ENCODE data around the gene RNF13. TPM values are rescaled to one million over a fixed set of nuclear protein-coding genes. Genes with fewer than 3 reads are reported as not detected.

RNF13 gene
- total and polyA plus RNA-seq, 9 donors: 49.4 to 89.4 (median 54.1) TPM

GRCh38 chr3:149843502-149843901 lies 30.5 kb downstream of the RNF13 start:
- intact Hi-C loops (cut with DNase I): no loop called here
- TF ChIP-seq EP300 (IDR thresholded peaks at IDR 0.05): no peak
- H3K9me3 ChIP-seq: no peaks in the 10 kb centered on the region
- H3K27me3 ChIP-seq: no peaks in the 10 kb centered on the region
- no peak overlapping the region for H3K4me3 ChIP-seq
- no peaks in the 10 kb centered on the region for H3K36me3 ChIP-seq
- no peak overlapping the region for H3K27ac ChIP-seq
- no peak for DNase-seq
- H3K4me1 ChIP-seq (ENCODE audit: insufficient read depth): no peaks in the 10 kb centered on the region
- WGBS, 3 donors: 90 to 96% (median 91%) methylated on average over 2 of the region's 2 CpGs

- H3K4me1 ChIP-seq (ENCODE audit: insufficient read depth): no peaks in the 10 kb centered on the region
- intact Hi-C loops (cut with DNase I): no loop called here
- H3K4me3 ChIP-seq: no peak overlapping the region
- TF ChIP-seq CTCF (IDR thresholded peaks at IDR 0.05) (no peak), POLR2A (IDR thresholded peaks at IDR 0.05) (no peak), EP300 (IDR thresholded peaks at IDR 0.05) (no peak)
- H3K27me3 ChIP-seq: no peaks in the 10 kb centered on the region
- no peaks in the 10 kb centered on the region for H3K9me3 ChIP-seq
- no peak for DNase-seq
- H3K27ac ChIP-seq: no peak overlapping the region
- H3K36me3 ChIP-seq: no peaks in the 10 kb centered on the region
- WGBS, 3 donors: 62 to 85% (median 84%) methylated on average over 2 of the region's 2 CpGs
These were observed 31.1 kb downstream of the RNF13 start for GRCh38 chr3:149844091-149844490.

- H3K27me3 ChIP-seq: no peaks in the 10 kb centered on the region
- no peaks in the 10 kb centered on the region for H3K4me1 ChIP-seq (ENCODE audit: insufficient read depth)
- intact Hi-C loops (cut with DNase I): no loop called here
- no peaks in the 10 kb centered on the region for H3K9me3 ChIP-seq
- 58 to 80% (median 74%) methylated on average over 1 of the region's 1 CpG for WGBS, 3 donors
- DNase-seq: no peak
- TF ChIP-seq POLR2A (IDR thresholded peaks at IDR 0.05): no peak
- no peak for TF ChIP-seq CTCF (IDR thresholded peaks at IDR 0.05)
- TF ChIP-seq EP300 (IDR thresholded peaks at IDR 0.05): no peak
- H3K4me3 ChIP-seq: no peak overlapping the region
- H3K27ac ChIP-seq: no peak overlapping the region
- no peaks in the 10 kb centered on the region for H3K36me3 ChIP-seq
These were observed 32.7 kb downstream of the RNF13 start for GRCh38 chr3:149845570-149846244.

- WGBS, 3 donors: 87 to 90% (median 90%) methylated on average over 1 of the region's 1 CpG
- no peaks in the 10 kb centered on the region for H3K27me3 ChIP-seq
- DNase-seq: no peak
These were observed 35.2 kb downstream of the RNF13 start for GRCh38 chr3:149848238-149848637.

More at GRCh38 chr3:149848238-149848637, 35.2 kb downstream of the RNF13 start:
- H3K4me3 ChIP-seq: no peak overlapping the region
- intact Hi-C loops (cut with DNase I): no loop called here
- no peaks in the 10 kb centered on the region for H3K36me3 ChIP-seq
- no peak overlapping the region for H3K27ac ChIP-seq
- TF ChIP-seq CTCF (IDR thresholded peaks at IDR 0.05) (no peak), POLR2A (IDR thresholded peaks at IDR 0.05) (no peak), EP300 (IDR thresholded peaks at IDR 0.05) (no peak)
- no peaks in the 10 kb centered on the region for H3K9me3 ChIP-seq
- peaks cover 2% of the 10 kb centered on the region for H3K4me1 ChIP-seq (ENCODE audit: insufficient read depth)
